Esophagus muscularis mucosa (tissue), 4 donors: ENCODE data around the gene FNBP1.

Experiments used
- EP300 ChIP-seq: sonication (generic); formaldehyde crosslinking; IDR thresholded peaks from one replicate; pipeline ENCODE4 v1.6.1; 2017; ENCODE audit warnings: antibody characterized with exemption
- POLR2A ChIP-seq: fragments of 450-650 bp; IDR thresholded peaks from one replicate; pipeline ENCODE4 v1.6.1; 2017; ENCODE audit warnings: antibody characterized with exemption, moderate library complexity, mild to moderate bottlenecking, low read depth
- POLR2AphosphoS5 ChIP-seq, 2 donors: sonication (generic); formaldehyde crosslinking; IDR thresholded peaks; one replicate each; pipeline ENCODE4 v1.6.1; 2017; ENCODE audit warnings: antibody characterized with exemption in 2 of 2
- TF ChIP-seq, protein P1 (sequence below), 3 experiments: fragments of 200-600 bp in 2 of 3; fragments of 450-650 bp in 1 of 3; sonication (generic) in 2 of 3; IDR thresholded peaks; one replicate each; pipeline ENCODE4 v1.5.1; 2017 to 2019; ENCODE audit warnings: antibody characterized with exemption in 3 of 3, mild to moderate bottlenecking in 2 of 3, moderate library complexity in 1 of 3

DNA sequence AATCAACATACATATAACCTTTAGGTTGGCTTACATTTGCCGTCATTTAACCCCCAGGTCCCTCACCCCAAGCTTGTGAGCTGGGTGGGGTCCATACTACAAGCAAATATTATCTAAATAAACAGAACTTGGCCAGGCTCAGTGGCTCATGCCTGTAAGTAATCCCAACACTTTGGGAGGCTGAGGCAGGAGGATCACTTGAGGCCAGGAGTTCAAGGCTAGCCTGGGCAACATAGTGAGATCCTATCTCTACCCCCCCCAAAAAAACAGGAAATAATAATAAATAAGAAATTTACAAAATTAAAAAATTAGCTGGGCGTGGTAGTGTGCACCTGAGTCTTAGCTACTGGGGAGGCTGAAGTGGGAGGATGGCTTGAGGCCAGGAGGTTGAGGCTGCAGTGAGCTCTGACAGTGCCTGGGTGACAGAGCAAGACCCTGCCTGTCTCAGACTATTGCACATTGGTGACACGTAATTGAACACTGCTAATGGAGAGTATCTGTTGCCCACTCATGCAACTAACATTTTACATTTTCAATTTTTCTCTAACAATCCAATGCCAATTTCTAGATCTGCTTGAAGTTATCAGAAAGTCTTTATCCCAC, 18.9 kb downstream of the FNBP1 start:
- no peak for TF ChIP-seq POLR2AphosphoS5 (IDR thresholded peaks at IDR 0.05)
- no peak for TF ChIP-seq POLR2A
- TF ChIP-seq, protein P1, sequence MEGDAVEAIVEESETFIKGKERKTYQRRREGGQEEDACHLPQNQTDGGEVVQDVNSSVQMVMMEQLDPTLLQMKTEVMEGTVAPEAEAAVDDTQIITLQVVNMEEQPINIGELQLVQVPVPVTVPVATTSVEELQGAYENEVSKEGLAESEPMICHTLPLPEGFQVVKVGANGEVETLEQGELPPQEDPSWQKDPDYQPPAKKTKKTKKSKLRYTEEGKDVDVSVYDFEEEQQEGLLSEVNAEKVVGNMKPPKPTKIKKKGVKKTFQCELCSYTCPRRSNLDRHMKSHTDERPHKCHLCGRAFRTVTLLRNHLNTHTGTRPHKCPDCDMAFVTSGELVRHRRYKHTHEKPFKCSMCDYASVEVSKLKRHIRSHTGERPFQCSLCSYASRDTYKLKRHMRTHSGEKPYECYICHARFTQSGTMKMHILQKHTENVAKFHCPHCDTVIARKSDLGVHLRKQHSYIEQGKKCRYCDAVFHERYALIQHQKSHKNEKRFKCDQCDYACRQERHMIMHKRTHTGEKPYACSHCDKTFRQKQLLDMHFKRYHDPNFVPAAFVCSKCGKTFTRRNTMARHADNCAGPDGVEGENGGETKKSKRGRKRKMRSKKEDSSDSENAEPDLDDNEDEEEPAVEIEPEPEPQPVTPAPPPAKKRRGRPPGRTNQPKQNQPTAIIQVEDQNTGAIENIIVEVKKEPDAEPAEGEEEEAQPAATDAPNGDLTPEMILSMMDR (IDR thresholded peaks at IDR 0.05): no peak
- TF ChIP-seq EP300: no peak
